ENCODE measurements around the gene SH3D21. TPM values are rescaled to one million over a fixed set of nuclear protein-coding genes. Genes with fewer than 3 reads are reported as not detected.
A peak's percentile ranks its signal among the peaks of the same experiment; 100 is the strongest.

SH3D21 gene
- total RNA-seq, 3 donors from 2014 or later (not counting 1 experiment from before 2014, with no cell fraction given) = 1.9 to 2.6 (median 2.5) TPM

GRCh38 chr1:36304970-36305914 lies 926 bp upstream of the SH3D21 start:
- 93% methylated on average over 7 of the region's 10 CpGs for WGBS (ENCODE audit: insufficient coverage)
- no peak for TF ChIP-seq CTCF (IDR thresholded peaks at IDR 0.05)
- Histone ChIP-seq H3K27me3 (ENCODE audit: control insufficient read depth, insufficient read depth, low read length) (no peaks in the 10 kb centered on the region), H3K4me1 (ENCODE audit: control insufficient read depth, insufficient read depth, low read length) (peaks cover 22% of the 10 kb centered on the region), H3K9me3 (ENCODE audit: control insufficient read depth, insufficient read depth, low read length) (no peaks in the 10 kb centered on the region), H3K36me3 (ENCODE audit: control insufficient read depth, insufficient read depth, low read length) (peaks cover 34% of the 10 kb centered on the region), H3K27ac (ENCODE audit: low read length) (peak overlapping the region; percentile 6), H3K4me3 (ENCODE audit: low read length) (no peak overlapping the region)
- Mint-ChIP-seq H3K36me3 (peaks cover 7% of the 10 kb centered on the region), H3K9me3 (no peaks in the 10 kb centered on the region), H3K27ac (peak overlapping the region in 1 of 2 donors; percentile 83), H3K4me1 (peaks cover 9 to 29% of the 10 kb centered on the region in 2 donors), H3K27me3 (ENCODE audit: low read depth in 2 of 2) (no peaks in the 10 kb centered on the region), H3K4me3 (peak overlapping the region; percentile 95)
- no peak for DNase-seq
- intact Hi-C loops (cut with micrococcal nuclease) = loop anchor here (5.0 kb wide), 1 partner anchor 62 kb away; no protein-coding TSS in a partner anchor
- no peak for ATAC-seq

- H3K27me3 ChIP-seq (ENCODE audit: control insufficient read depth, insufficient read depth, low read length) = no peaks in the 10 kb centered on the region
- no peak overlapping the region for H3K27ac ChIP-seq (ENCODE audit: low read length)
- no peaks in the 10 kb centered on the region for H3K27me3 Mint-ChIP-seq (ENCODE audit: low read depth in 2 of 2)
- H3K4me3 Mint-ChIP-seq = peak overlapping the region; percentile 95
- H3K4me1 Mint-ChIP-seq = peaks cover 14 to 30% of the 10 kb centered on the region in 2 donors
- H3K4me1 ChIP-seq (ENCODE audit: control insufficient read depth, insufficient read depth, low read length) = peaks cover 24% of the 10 kb centered on the region
- TF ChIP-seq CTCF (IDR thresholded peaks at IDR 0.05) = no peak
- H3K4me3 ChIP-seq (ENCODE audit: low read length) = no peak overlapping the region
- peaks cover 28% of the 10 kb centered on the region for H3K36me3 ChIP-seq (ENCODE audit: control insufficient read depth, insufficient read depth, low read length)
- 91% methylated on average over 7 of the region's 7 CpGs for WGBS (ENCODE audit: insufficient coverage)
- DNase-seq (no peak), ATAC-seq (no peak)
- H3K27ac Mint-ChIP-seq = peak overlapping the region in 1 of 2 donors; percentile 83
- H3K9me3 ChIP-seq (ENCODE audit: control insufficient read depth, insufficient read depth, low read length) = no peaks in the 10 kb centered on the region
- no peaks in the 10 kb centered on the region for H3K9me3 Mint-ChIP-seq
- intact Hi-C loops (cut with micrococcal nuclease) = loop anchor here (2.0 to 5.0 kb wide), 2 partner anchors 61 to 157 kb away; partner anchors contain the start of gene TRAPPC3
- H3K36me3 Mint-ChIP-seq = peaks cover 7% of the 10 kb centered on the region
These were observed 306 bp upstream of the SH3D21 start for GRCh38 chr1:36305915-36306209.

- no peaks in the 10 kb centered on the region for H3K9me3 ChIP-seq (ENCODE audit: control insufficient read depth, insufficient read depth, low read length)
- peak; percentile 96 to 99 (median 97) for ATAC-seq
- H3K4me3 Mint-ChIP-seq = peak overlapping the region; percentile 95
- no peaks in the 10 kb centered on the region for H3K27me3 ChIP-seq (ENCODE audit: control insufficient read depth, insufficient read depth, low read length)
- H3K36me3 Mint-ChIP-seq = peaks cover 7% of the 10 kb centered on the region
- H3K27ac ChIP-seq (ENCODE audit: low read length) = peak overlapping the region; percentile 3
- H3K4me1 ChIP-seq (ENCODE audit: control insufficient read depth, insufficient read depth, low read length) = peaks cover 24% of the 10 kb centered on the region
- peak; percentile 89 to 96 for DNase-seq
- intact Hi-C loops (cut with micrococcal nuclease) = loop anchor here (2.0 to 5.0 kb wide), 2 partner anchors 60 to 158 kb away; partner anchors contain the start of gene TRAPPC3
- peaks cover 17% of the 10 kb centered on the region for H3K36me3 ChIP-seq (ENCODE audit: control insufficient read depth, insufficient read depth, low read length)
- 2% methylated on average over 46 of the region's 46 CpGs for WGBS (ENCODE audit: insufficient coverage)
- H3K4me3 ChIP-seq (ENCODE audit: low read length) = peak overlapping the region; percentile 48
- no peaks in the 10 kb centered on the region for H3K9me3 Mint-ChIP-seq
- no peak for TF ChIP-seq CTCF (IDR thresholded peaks at IDR 0.05)
- peaks cover 14 to 30% of the 10 kb centered on the region in 2 donors for H3K4me1 Mint-ChIP-seq
- peak overlapping the region; percentile 62 to 83 for H3K27ac Mint-ChIP-seq
- H3K27me3 Mint-ChIP-seq (ENCODE audit: low read depth in 2 of 2) = no peaks in the 10 kb centered on the region
These were observed 811 bp downstream of the SH3D21 start for GRCh38 chr1:36306902-36307456.

Data from natural killer cell (primary cell).